Trophoblast cell (in vitro differentiated cells and primary cell): Measurements from ENCODE around the gene MND1.
A peak's percentile ranks its signal among the peaks of the same experiment; 100 is the strongest.
"Not testable (repeated sequence)": the region's sequence is repeated elsewhere in the genome, so short reads cannot be mapped to it uniquely, and the experiment has no call there.

Experiments used
- DNase-seq, 2 donors: peaks; one replicate each; pipeline ENCODE4 v3.0.0-alpha.2; 2016
- H2AFZ ChIP-seq: 2 replicates; pipeline ENCODE4 v1.6.1; 2013; ENCODE audit warnings: low read length, moderate library complexity, mild to moderate bottlenecking; ENCODE audit not compliant: insufficient read depth, poor library complexity
- H2AK5ac ChIP-seq: 2 replicates; pipeline ENCODE4 v1.6.1; 2013; ENCODE audit warnings: mild to moderate bottlenecking, low read length
- H2BK120ac ChIP-seq: 2 replicates; pipeline ENCODE4 v1.6.1; 2013; ENCODE audit warnings: low read length, mild to moderate bottlenecking, moderate library complexity; ENCODE audit not compliant: insufficient read depth, poor library complexity
- H2BK12ac ChIP-seq: 2 replicates; pipeline ENCODE4 v1.6.1; 2013; ENCODE audit warnings: mild to moderate bottlenecking, low read length, moderate library complexity
- H2BK5ac ChIP-seq: 2 replicates; pipeline ENCODE4 v1.6.1; 2013; ENCODE audit warnings: low read length, low read depth, moderate library complexity, mild to moderate bottlenecking; ENCODE audit not compliant: poor library complexity
- H3K14ac ChIP-seq: 2 replicates; pipeline ENCODE4 v1.6.1; 2013; ENCODE audit warnings: mild to moderate bottlenecking, low read length
- H3K18ac ChIP-seq: 2 replicates; pipeline ENCODE4 v1.6.1; 2013; ENCODE audit warnings: mild to moderate bottlenecking, low read length
- H3K23ac ChIP-seq: 2 replicates; pipeline ENCODE4 v1.6.1; 2013; ENCODE audit warnings: low read length
- H3K27ac ChIP-seq: 2 replicates; pipeline ENCODE4 v1.5.1; 2013; ENCODE audit warnings: low read depth, mild to moderate bottlenecking, inconsistent platforms, low read length, moderate library complexity
- H3K27me3 ChIP-seq: 2 replicates; pipeline ENCODE4 v1.6.1; 2013; ENCODE audit warnings: inconsistent platforms, mild to moderate bottlenecking, low read length, moderate library complexity; ENCODE audit not compliant: insufficient read depth
- H3K36me3 ChIP-seq, 2 experiments: 1 replicate in 1 of 2; 2 replicates in 1 of 2; pipeline ENCODE4 v1.6.1; 2013; ENCODE audit warnings: low read length in 2 of 2, mild to moderate bottlenecking in 2 of 2, moderate library complexity in 1 of 2; ENCODE audit not compliant: insufficient read depth in 2 of 2, control insufficient read depth in 1 of 2
- H3K4ac ChIP-seq: 2 replicates; pipeline ENCODE4 v1.6.1; 2013; ENCODE audit warnings: low read depth, mild to moderate bottlenecking, low read length, moderate library complexity
- H3K4me1 ChIP-seq, 2 experiments: 1 replicate in 1 of 2; 2 replicates in 1 of 2; pipeline ENCODE4 v1.6.1; 2013; ENCODE audit warnings: low read length in 2 of 2, mild to moderate bottlenecking in 2 of 2, moderate library complexity in 1 of 2; ENCODE audit not compliant: insufficient read depth in 2 of 2, control insufficient read depth in 1 of 2
- H3K4me2 ChIP-seq: 2 replicates; pipeline ENCODE4 v1.6.1; 2013; ENCODE audit warnings: inconsistent platforms, mild to moderate bottlenecking, low read length, moderate library complexity
- H3K4me3 ChIP-seq: 2 replicates; pipeline ENCODE4 v1.5.1; 2013; ENCODE audit warnings: mild to moderate bottlenecking, low read depth, low read length, inconsistent platforms
- H3K79me1 ChIP-seq: one replicate; pipeline ENCODE4 v1.6.1; 2013; ENCODE audit warnings: low read length
- H3K79me2 ChIP-seq: 2 replicates; pipeline ENCODE4 v1.6.1; 2013; ENCODE audit warnings: low read length, mild to moderate bottlenecking; ENCODE audit not compliant: control insufficient read depth, insufficient read depth, poor library complexity
- H3K9ac ChIP-seq: 2 replicates; pipeline ENCODE4 v1.6.1; 2013; ENCODE audit warnings: mild to moderate bottlenecking, low read length
- H3K9me3 ChIP-seq: 2 replicates; pipeline ENCODE4 v1.6.1; 2013; ENCODE audit warnings: low read depth, mild to moderate bottlenecking, control low read depth, inconsistent platforms, low read length; ENCODE audit not compliant: insufficient read depth
- H4K12ac ChIP-seq: 2 replicates; pipeline ENCODE4 v1.6.1; 2013; ENCODE audit warnings: low read depth, mild to moderate bottlenecking, low read length, moderate library complexity
- H4K8ac ChIP-seq: 2 replicates; pipeline ENCODE4 v1.6.1; 2013; ENCODE audit warnings: low read depth, mild to moderate bottlenecking, low read length, moderate library complexity
- H4K91ac ChIP-seq: one replicate; pipeline ENCODE4 v1.6.1; 2013; ENCODE audit warnings: low read depth, mild to moderate bottlenecking, low read length, moderate library complexity
- WGBS: extraction: QIAGEN DNeasy Blood & Tissue Kit; methylation state at CpG from one replicate; pipeline ENCODE4 v1.1.7; 2013; ENCODE audit warnings: missing lambda C conversion rate; ENCODE audit not compliant: insufficient read length, insufficient coverage; ENCODE audit errors: extremely low coverage; 5-methylcytosine and 5-hydroxymethylcytosine counted together

The MND1 gene

DNA sequence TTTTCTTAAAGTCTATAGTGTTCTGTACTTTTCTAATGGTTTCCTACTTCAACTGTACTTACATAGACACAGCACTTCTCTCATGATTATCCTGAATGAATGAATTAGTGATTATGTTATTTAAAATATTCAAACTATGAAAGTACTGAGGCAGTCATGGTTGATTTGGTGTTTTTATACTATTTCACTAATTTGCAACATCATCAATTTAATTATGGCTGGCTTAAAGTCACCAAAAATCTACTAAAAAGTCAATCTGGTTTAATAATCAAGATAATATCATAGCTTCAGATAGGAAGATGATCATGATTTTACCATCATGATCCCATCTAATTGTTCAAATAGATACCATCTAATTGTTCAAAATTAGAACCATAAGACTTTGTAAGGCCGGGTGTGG, 104.8 kb downstream of the MND1 start:
- DNase-seq, result no peak
- Histone ChIP-seq H3K27ac (no peak overlapping the region), H3K4me1 (peaks cover 16 to 18% of the 10 kb centered on the region in 2 experiments), H2BK120ac (no peak overlapping the region), H4K8ac (no peak overlapping the region), H2AFZ (no peak overlapping the region), H4K91ac (no peak overlapping the region), H2BK12ac (peak overlapping the region; percentile 32), H3K79me1 (peaks cover 14% of the 10 kb centered on the region), H3K23ac (no peak overlapping the region), H3K4me3 (no peak overlapping the region), H3K27me3 (no peaks in the 10 kb centered on the region), H3K18ac (no peak overlapping the region), H3K4ac (no peak overlapping the region), H4K12ac (no peak overlapping the region), H3K9ac (no peak overlapping the region), H2AK5ac (no peak overlapping the region), H3K14ac (no peak overlapping the region), H3K9me3 (no peaks in the 10 kb centered on the region), H2BK5ac (no peak overlapping the region), H3K36me3 (no peaks in the 10 kb centered on the region), H3K4me2 (no peak overlapping the region), H3K79me2 (peaks cover 1% of the 10 kb centered on the region)
- WGBS, result no CpG with 5 or more reads among the region's 1 CpG

- Histone ChIP-seq H2AK5ac (no peak overlapping the region), H3K4me3 (no peak overlapping the region)
Measured at GRCh38 chr4:153450544-153450917, 106.0 kb downstream of the MND1 start.

GRCh38 chr4:153451145-153451544, 106.7 kb downstream of the MND1 start:
- not testable (repeated sequence) for H3K36me3 ChIP-seq, DNase-seq, H3K27ac ChIP-seq, H3K9ac ChIP-seq, H3K9me3 ChIP-seq, H3K4me2 ChIP-seq, H4K12ac ChIP-seq, H2AFZ ChIP-seq, H4K8ac ChIP-seq, H3K23ac ChIP-seq, H3K4me3 ChIP-seq, H3K79me2 ChIP-seq, H3K27me3 ChIP-seq
- H2BK5ac ChIP-seq, result peak overlapping the region; percentile 73
- peaks cover 16 to 18% of the 10 kb centered on the region in 2 experiments for H3K4me1 ChIP-seq
- H3K79me1 ChIP-seq, result peaks cover 14% of the 10 kb centered on the region
- peak overlapping the region; percentile 76 for H4K91ac ChIP-seq
- H2BK120ac ChIP-seq, result peak overlapping the region; percentile 62
- H3K18ac ChIP-seq, result peak overlapping the region; percentile 68
- WGBS, result no CpG with 5 or more reads among the region's 13 CpGs
- H2AK5ac ChIP-seq, result peak overlapping the region; percentile 30
- H3K14ac ChIP-seq, result peak overlapping the region; percentile 78
- H3K4ac ChIP-seq, result peak overlapping the region; percentile 53
- peak overlapping the region; percentile 53 for H2BK12ac ChIP-seq

More at GRCh38 chr4:153450544-153450917, 106.0 kb downstream of the MND1 start:
- no CpG with 5 or more reads among the region's 5 CpGs for WGBS
- Histone ChIP-seq H3K79me2 (peaks cover 1% of the 10 kb centered on the region), H4K12ac (no peak overlapping the region), H3K18ac (peak overlapping the region; percentile 86), H3K4me1 (peaks cover 16 to 18% of the 10 kb centered on the region in 2 experiments), H3K9ac (no peak overlapping the region), H4K91ac (peak overlapping the region; percentile 88), H3K9me3 (no peaks in the 10 kb centered on the region), H3K14ac (peak overlapping the region; percentile 80), H3K79me1 (peaks cover 14% of the 10 kb centered on the region), H2BK12ac (peak overlapping the region; percentile 95), H2AFZ (no peak overlapping the region), H3K23ac (no peak overlapping the region), H3K4me2 (no peak overlapping the region), H3K27me3 (no peaks in the 10 kb centered on the region), H2BK5ac (peak overlapping the region; percentile 86), H2BK120ac (peak overlapping the region; percentile 97), H3K4ac (peak overlapping the region; percentile 47), H3K27ac (peak overlapping the region; percentile 74), H3K36me3 (no peaks in the 10 kb centered on the region), H4K8ac (peak overlapping the region; percentile 72)
- no peak for DNase-seq

- peaks cover 1% of the 10 kb centered on the region for H3K79me2 ChIP-seq
- H3K79me1 ChIP-seq, result peaks cover 14% of the 10 kb centered on the region
- peak overlapping the region; percentile 46 for H3K14ac ChIP-seq
- peak overlapping the region; percentile 19 for H2BK12ac ChIP-seq
- WGBS, result no CpG with 5 or more reads among the region's 27 CpGs
- no peak overlapping the region for H3K4me3 ChIP-seq
- H3K27ac ChIP-seq, result no peak overlapping the region
- H3K27me3 ChIP-seq, result no peaks in the 10 kb centered on the region
- H3K4me1 ChIP-seq, result peaks cover 16 to 18% of the 10 kb centered on the region in 2 experiments
- no peaks in the 10 kb centered on the region for H3K36me3 ChIP-seq
- H4K12ac ChIP-seq, result peak overlapping the region; percentile 36
- peak overlapping the region; percentile 36 for H4K8ac ChIP-seq
- H3K9ac ChIP-seq, result no peak overlapping the region
- H2BK5ac ChIP-seq, result peak overlapping the region; percentile 28
- H3K23ac ChIP-seq, result no peak overlapping the region
- no peaks in the 10 kb centered on the region for H3K9me3 ChIP-seq
- no peak overlapping the region for H3K4ac ChIP-seq
- H2BK120ac ChIP-seq, result peak overlapping the region; percentile 65
- H3K18ac ChIP-seq, result peak overlapping the region; percentile 31
- H2AK5ac ChIP-seq, result peak overlapping the region; percentile 16
- H2AFZ ChIP-seq, result no peak overlapping the region
- H3K4me2 ChIP-seq, result no peak overlapping the region
- DNase-seq, result no peak
- H4K91ac ChIP-seq, result peak overlapping the region; percentile 28
Measured at GRCh38 chr4:153451911-153452657, 107.6 kb downstream of the MND1 start.
